Liver (tissue), 9 donors: ENCODE measurements around the gene FLRT2. TPM values are rescaled to one million over a fixed set of nuclear protein-coding genes. Genes with fewer than 3 reads are reported as not detected.

Experiments used
- DNase-seq: peaks from one replicate; pipeline ENCODE4 v3.0.0-alpha.2; 2017; ENCODE audit warnings: low spot score
- H3K27ac ChIP-seq, 2 donors: one replicate each; pipeline ENCODE4 v1.7.0; 2013; ENCODE audit warnings: inconsistent platforms in 2 of 2, low read length in 2 of 2, control low read depth in 1 of 2, low read depth in 1 of 2, mild to moderate bottlenecking in 1 of 2
- H3K27me3 ChIP-seq, 4 donors: one replicate each; pipeline versions ENCODE4 v1.6.1 to v1.7.0; 2013; ENCODE audit warnings: low read length in 3 of 4, inconsistent platforms in 1 of 4, mild to moderate bottlenecking in 1 of 4, moderate library complexity in 1 of 4; ENCODE audit not compliant: control insufficient read depth in 4 of 4, insufficient read depth in 4 of 4
- H3K36me3 ChIP-seq, 4 donors: one replicate each; pipeline versions ENCODE4 v1.6.1 to v1.7.0; 2013; ENCODE audit warnings: low read length in 3 of 4, mild to moderate bottlenecking in 3 of 4, low read depth in 1 of 4, moderate library complexity in 1 of 4; ENCODE audit not compliant: control insufficient read depth in 4 of 4, insufficient read depth in 3 of 4
- H3K4me1 ChIP-seq, 4 donors: one replicate each; pipeline versions ENCODE4 v1.6.1 to v1.7.0; 2013; ENCODE audit warnings: low read length in 3 of 4, mild to moderate bottlenecking in 3 of 4, moderate library complexity in 1 of 4; ENCODE audit not compliant: control insufficient read depth in 4 of 4, insufficient read depth in 4 of 4
- H3K4me3 ChIP-seq, 3 donors: one replicate each; pipeline versions ENCODE4 v1.6.1 to v1.7.0; 2013; ENCODE audit warnings: low read length in 3 of 3, control low read depth in 1 of 3, low read depth in 1 of 3, mild to moderate bottlenecking in 1 of 3
- H3K9ac ChIP-seq, 2 donors: one replicate each; pipeline ENCODE4 v1.7.0; 2013; ENCODE audit warnings: low read length in 2 of 2, mild to moderate bottlenecking in 2 of 2, moderate library complexity in 2 of 2, control low read depth in 1 of 2, low read depth in 1 of 2
- H3K9me3 ChIP-seq, 4 donors: one replicate each; pipeline versions ENCODE4 v1.6.1 to v1.7.0; 2013; ENCODE audit warnings: low read length in 3 of 4; ENCODE audit not compliant: control insufficient read depth in 4 of 4
- EGR1 ChIP-seq, 2 donors: IDR thresholded peaks; 2 replicates each; pipeline ENCODE4 v1.6.1; 2016 to 2018; ENCODE audit warnings: antibody characterized with exemption in 2 of 2, low read depth in 2 of 2
- FOXA2 ChIP-seq: IDR thresholded peaks from 2 replicates; pipeline ENCODE4 v1.6.1; 2016; ENCODE audit warnings: antibody characterized with exemption
- GABPA ChIP-seq, 2 donors: IDR thresholded peaks in 1 of 2; conservative IDR thresholded peaks in 1 of 2; 2 replicates each; pipeline ENCODE4 v1.6.1; 2016; ENCODE audit warnings: antibody characterized with exemption in 2 of 2, mild to moderate bottlenecking in 1 of 2, moderate library complexity in 1 of 2
- HNF4A ChIP-seq, 2 donors: conservative IDR thresholded peaks; 2 replicates each; pipeline ENCODE4 v1.6.1; 2016; ENCODE audit warnings: antibody characterized with exemption in 2 of 2, mild to moderate bottlenecking in 2 of 2
- HNF4G ChIP-seq: IDR thresholded peaks from 2 replicates; pipeline ENCODE4 v1.6.1; 2016; ENCODE audit warnings: antibody characterized with exemption
- MAX ChIP-seq: IDR thresholded peaks from 2 replicates; pipeline ENCODE4 v1.6.1; 2016; ENCODE audit warnings: antibody characterized with exemption
- NR2F2 ChIP-seq: IDR thresholded peaks from 2 replicates; pipeline ENCODE4 v1.6.1; 2016; ENCODE audit warnings: antibody characterized with exemption
- RAD21 ChIP-seq, 2 donors: IDR thresholded peaks; 2 replicates each; pipeline ENCODE4 v1.6.1; 2016; ENCODE audit warnings: antibody characterized with exemption in 2 of 2, mild to moderate bottlenecking in 2 of 2
- RXRA ChIP-seq, 2 donors: IDR thresholded peaks; 2 replicates each; pipeline ENCODE4 v1.6.1; 2017 to 2018; ENCODE audit warnings: antibody characterized with exemption in 2 of 2, mild to moderate bottlenecking in 1 of 2
- TAF1 ChIP-seq: conservative IDR thresholded peaks from 2 replicates; pipeline ENCODE4 v1.6.1; 2016; ENCODE audit warnings: antibody characterized with exemption, mild to moderate bottlenecking
- YY1 ChIP-seq: IDR thresholded peaks from 2 replicates; pipeline ENCODE4 v1.6.1; 2016; ENCODE audit warnings: antibody characterized with exemption, mild to moderate bottlenecking
- WGBS: extraction: QIAGEN DNeasy Blood & Tissue Kit; methylation state at CpG from one replicate; pipeline ENCODE4 v1.1.7; 2013; 5-methylcytosine and 5-hydroxymethylcytosine counted together
- polyA plus RNA-seq, 2 donors: library from polyadenylated mRNA; stranded (reverse) in 1 of 2; unstranded in 1 of 2; fragments of 200-250 nt in 1 of 2; fragments of >200 nt in 1 of 2; fragmentation: Nextera tagmentation in 1 of 2; extraction: Ambion mirVana in 1 of 2; gene quantifications; one replicate each; pipeline versions ENCODE4 v1.2.1 to v1.2.3, GENCODE V29; 2013 to 2015
- total RNA-seq, 2 donors: library from RNA; depleted of rRNA; stranded (reverse); fragments of >200 nt; gene quantifications; one replicate each; pipeline ENCODE4 v1.2.3, GENCODE V29; 2014
- TF ChIP-seq, protein P1 (sequence below): IDR thresholded peaks from 2 replicates; pipeline ENCODE4 v1.6.1; 2016; ENCODE audit warnings: antibody characterized with exemption
- TF ChIP-seq, protein P2 (sequence below): IDR thresholded peaks from 2 replicates; pipeline ENCODE4 v1.6.1; 2016; ENCODE audit warnings: antibody characterized with exemption, mild to moderate bottlenecking
- donor health status: healthy.
- donor health status: healthy.
- donor health status: healthy.
- donor health status: healthy.
- donor health status: healthy.

Gene FLRT2
- total and polyA plus RNA-seq, 4 donors, result 0.90 to 8.2 (median 1.8) TPM

DNA sequence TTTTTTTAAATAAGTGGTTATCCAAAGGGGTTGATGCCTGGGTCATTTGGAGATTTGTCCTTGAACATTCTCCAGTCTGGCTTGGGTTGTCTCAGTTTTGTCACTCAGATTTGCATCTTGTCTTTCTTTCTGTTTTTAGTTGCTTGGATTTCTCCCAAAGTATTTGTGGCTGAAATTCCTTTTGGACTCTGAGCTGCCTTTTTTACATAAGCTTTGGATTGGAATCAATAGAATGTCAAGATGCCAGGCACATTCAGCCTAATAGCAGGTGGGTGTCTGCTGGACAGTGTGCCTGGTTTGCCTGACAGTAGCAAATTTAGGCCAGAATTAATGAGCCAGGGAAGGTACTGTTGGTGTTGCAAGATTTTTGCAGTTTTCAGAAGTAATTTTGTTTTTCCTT lies 50.0 kb downstream of the FLRT2 start:
- H3K4me1 ChIP-seq, result peaks cover 0 to 12% (median 5%) of the 10 kb centered on the region in 4 donors
- no peak for DNase-seq
- no peaks in the 10 kb centered on the region for H3K9me3 ChIP-seq
- TF ChIP-seq RXRA (IDR thresholded peaks at IDR 0.05) (peak in 1 of 2 donors; percentile 4), HNF4A (conservative IDR thresholded peaks at IDR 0.05) (peak in 1 of 2 donors; percentile 62)
- TF ChIP-seq, protein P1, sequence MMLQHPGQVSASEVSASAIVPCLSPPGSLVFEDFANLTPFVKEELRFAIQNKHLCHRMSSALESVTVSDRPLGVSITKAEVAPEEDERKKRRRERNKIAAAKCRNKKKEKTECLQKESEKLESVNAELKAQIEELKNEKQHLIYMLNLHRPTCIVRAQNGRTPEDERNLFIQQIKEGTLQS, result no peak
- no peak overlapping the region for H3K4me3 ChIP-seq
- no peaks in the 10 kb centered on the region for H3K36me3 ChIP-seq
- H3K9ac ChIP-seq, result no peak overlapping the region
- no peak overlapping the region for H3K27ac ChIP-seq
- H3K27me3 ChIP-seq, result no peaks in the 10 kb centered on the region

GRCh38 chr14:85580536-85581140 lies 50.7 kb downstream of the FLRT2 start:
- no peak for DNase-seq
- no peak overlapping the region for H3K9ac ChIP-seq
- WGBS, result 86% methylated on average over 8 of the region's 8 CpGs
- TF ChIP-seq EGR1 (IDR thresholded peaks at IDR 0.05; ENCODE audit: low read depth in 2 of 2) (no peak), FOXA2 (no peak)
- peaks cover 0 to under 1% (median 0%) of the 10 kb centered on the region in 4 donors for H3K9me3 ChIP-seq
- no peak overlapping the region for H3K27ac ChIP-seq
- no peak overlapping the region for H3K4me3 ChIP-seq
- H3K27me3 ChIP-seq, result no peaks in the 10 kb centered on the region
- peaks cover 0 to 12% (median 5%) of the 10 kb centered on the region in 4 donors for H3K4me1 ChIP-seq
- H3K36me3 ChIP-seq, result no peaks in the 10 kb centered on the region

DNA sequence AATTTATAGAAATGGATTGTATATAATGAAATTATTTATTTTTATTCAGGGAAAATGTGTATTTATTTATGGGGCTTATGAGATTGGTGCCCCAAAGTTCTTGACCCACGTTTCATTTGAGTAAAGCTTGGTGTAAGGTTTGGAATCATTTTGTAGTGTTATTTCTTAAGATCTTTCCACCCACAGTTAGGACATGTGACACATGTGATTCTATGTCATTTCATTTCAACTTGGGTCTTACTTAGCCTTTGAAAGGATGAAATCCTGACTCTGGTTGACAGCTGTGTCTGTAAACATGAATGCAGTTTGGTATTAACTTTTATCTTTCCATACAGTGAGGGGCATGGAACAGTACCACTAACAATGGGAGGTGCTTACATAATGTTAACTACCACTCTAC lies 51.7 kb downstream of the FLRT2 start:
- Histone ChIP-seq H3K4me3 (no peak overlapping the region), H3K27me3 (no peaks in the 10 kb centered on the region), H3K9ac (no peak overlapping the region), H3K9me3 (peaks cover 0 to 1% (median 0%) of the 10 kb centered on the region in 4 donors), H3K27ac (no peak overlapping the region), H3K36me3 (no peaks in the 10 kb centered on the region), H3K4me1 (peaks cover 0 to 12% (median 5%) of the 10 kb centered on the region in 4 donors)
- DNase-seq, result no peak
- TF ChIP-seq EGR1 (IDR thresholded peaks at IDR 0.05; ENCODE audit: low read depth in 2 of 2) (no peak), TAF1 (no peak), FOXA2 (no peak), MAX (no peak), RAD21 (IDR thresholded peaks at IDR 0.05) (no peak), NR2F2 (no peak), YY1 (no peak), HNF4G (no peak), GABPA (IDR thresholded peaks at IDR 0.05 in 1 of 2, conservative IDR thresholded peaks at IDR 0.05 in 1 of 2) (no peak), HNF4A (conservative IDR thresholded peaks at IDR 0.05) (no peak)
- TF ChIP-seq, protein P1, result no peak
- TF ChIP-seq, protein P2, sequence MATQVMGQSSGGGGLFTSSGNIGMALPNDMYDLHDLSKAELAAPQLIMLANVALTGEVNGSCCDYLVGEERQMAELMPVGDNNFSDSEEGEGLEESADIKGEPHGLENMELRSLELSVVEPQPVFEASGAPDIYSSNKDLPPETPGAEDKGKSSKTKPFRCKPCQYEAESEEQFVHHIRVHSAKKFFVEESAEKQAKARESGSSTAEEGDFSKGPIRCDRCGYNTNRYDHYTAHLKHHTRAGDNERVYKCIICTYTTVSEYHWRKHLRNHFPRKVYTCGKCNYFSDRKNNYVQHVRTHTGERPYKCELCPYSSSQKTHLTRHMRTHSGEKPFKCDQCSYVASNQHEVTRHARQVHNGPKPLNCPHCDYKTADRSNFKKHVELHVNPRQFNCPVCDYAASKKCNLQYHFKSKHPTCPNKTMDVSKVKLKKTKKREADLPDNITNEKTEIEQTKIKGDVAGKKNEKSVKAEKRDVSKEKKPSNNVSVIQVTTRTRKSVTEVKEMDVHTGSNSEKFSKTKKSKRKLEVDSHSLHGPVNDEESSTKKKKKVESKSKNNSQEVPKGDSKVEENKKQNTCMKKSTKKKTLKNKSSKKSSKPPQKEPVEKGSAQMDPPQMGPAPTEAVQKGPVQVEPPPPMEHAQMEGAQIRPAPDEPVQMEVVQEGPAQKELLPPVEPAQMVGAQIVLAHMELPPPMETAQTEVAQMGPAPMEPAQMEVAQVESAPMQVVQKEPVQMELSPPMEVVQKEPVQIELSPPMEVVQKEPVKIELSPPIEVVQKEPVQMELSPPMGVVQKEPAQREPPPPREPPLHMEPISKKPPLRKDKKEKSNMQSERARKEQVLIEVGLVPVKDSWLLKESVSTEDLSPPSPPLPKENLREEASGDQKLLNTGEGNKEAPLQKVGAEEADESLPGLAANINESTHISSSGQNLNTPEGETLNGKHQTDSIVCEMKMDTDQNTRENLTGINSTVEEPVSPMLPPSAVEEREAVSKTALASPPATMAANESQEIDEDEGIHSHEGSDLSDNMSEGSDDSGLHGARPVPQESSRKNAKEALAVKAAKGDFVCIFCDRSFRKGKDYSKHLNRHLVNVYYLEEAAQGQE, result no peak
- 86% methylated on average over 1 of the region's 1 CpG for WGBS
